K562 (cell line): ENCODE results near the gene LTBP4. TPM values are rescaled to one million over a fixed set of nuclear protein-coding genes. Genes with fewer than 3 reads are reported as not detected.

ENCODE experiments used
- CEBPB ChIP-seq: fragments of 450-650 bp; IDR thresholded peaks from 2 replicates; pipeline ENCODE4 v1.6.1; 2016; ENCODE audit warnings: missing genetic modification characterization, missing compliant biosample characterization
- CREBBP ChIP-seq: IDR thresholded peaks from one replicate; pipeline ENCODE4 v1.6.1; 2012; ENCODE audit warnings: low read depth, mild to moderate bottlenecking, control low read depth, inconsistent platforms, low read length
- HNRNPUL1 ChIP-seq: fragments of 200-400 bp; formaldehyde crosslinking; IDR thresholded peaks from 2 replicates; pipeline ENCODE4 v1.6.1; 2017; ENCODE audit warnings: low read length
- LEF1 ChIP-seq: fragments of 450-650 bp; IDR thresholded peaks from 2 replicates; pipeline ENCODE4 v1.6.1; 2016; ENCODE audit warnings: mild to moderate bottlenecking
- MIER1 ChIP-seq: fragments of 450-650 bp; IDR thresholded peaks from 2 replicates; pipeline ENCODE4 v1.6.1; 2016; ENCODE audit warnings: antibody characterized with exemption, mild to moderate bottlenecking, low read depth
- POLR2AphosphoS5 ChIP-seq: IDR thresholded peaks from 2 replicates; pipeline ENCODE4 v1.6.1; 2011; ENCODE audit warnings: mild to moderate bottlenecking, low read depth, low read length, moderate library complexity; ENCODE audit not compliant: control insufficient read depth, insufficient read depth
- POLR2G ChIP-seq: fragments of 200-400 bp; formaldehyde crosslinking; IDR thresholded peaks from 2 replicates; pipeline ENCODE4 v1.6.1; 2017; ENCODE audit warnings: low read depth, mild to moderate bottlenecking, antibody characterized with exemption, low read length, moderate library complexity
- RB1 ChIP-seq: fragments of 450-650 bp; IDR thresholded peaks from 2 replicates; pipeline ENCODE4 v1.6.1; 2017; ENCODE audit warnings: low read depth, mild to moderate bottlenecking
- ZNF311 ChIP-seq: fragments of 250-450 bp; sonication (Bioruptor Pico); IDR thresholded peaks from 2 replicates; pipeline ENCODE4 v1.4.0; 2020; ENCODE audit warnings: mild to moderate bottlenecking, moderate library complexity
- polyA plus RNA-seq, 8 experiments: library from polyadenylated mRNA; depleted of rRNA in 4 of 8; stranded (reverse) in 5 of 8; unstranded in 3 of 8; fragments of >200 nt; fragmentation: Nextera tagmentation in 2 of 8; fragmentation: Illumina TruSeq in 1 of 8; extraction: Ambion mirVana in 2 of 8; extraction: Trizol in 1 of 8; gene quantifications; 2 replicates each; pipeline versions ENCODE4 v1.2.1 to v1.2.3, GENCODE V29; 2011 to 2014; ENCODE audit warnings: inconsistent platforms in 1 of 8, missing spikeins in 1 of 8
- total RNA-seq, 7 experiments: library from RNA; depleted of rRNA in 6 of 7; stranded (reverse); fragments of >200 nt in 6 of 7; fragmentation: Illumina TruSeq in 2 of 7; extraction: Trizol in 2 of 7; gene quantifications; 2 replicates each; pipeline versions ENCODE4 v1.2.1 to v1.2.3, GENCODE V29; 2011 to 2021; ENCODE audit warnings: low replicate concordance in 1 of 7
- TF ChIP-seq, protein P1 (sequence below): fragments of 450-650 bp; formaldehyde crosslinking; IDR thresholded peaks from 2 replicates; pipeline ENCODE4 v1.4.0; 2022; ENCODE audit warnings: missing genetic modification characterization
- TF ChIP-seq, protein P2 (sequence below): sonication (generic); formaldehyde crosslinking; IDR thresholded peaks from 2 replicates; pipeline ENCODE4 v1.8.1; 2023; ENCODE audit warnings: mild to moderate bottlenecking, missing genetic modification reagents

The LTBP4 gene
- total and polyA plus RNA-seq, 9 of the 15 experiments (the other 6 are each of a cell fraction or from before 2014, with no cell fraction given) = 0.35 to 160 (median 31.6) TPM

DNA sequence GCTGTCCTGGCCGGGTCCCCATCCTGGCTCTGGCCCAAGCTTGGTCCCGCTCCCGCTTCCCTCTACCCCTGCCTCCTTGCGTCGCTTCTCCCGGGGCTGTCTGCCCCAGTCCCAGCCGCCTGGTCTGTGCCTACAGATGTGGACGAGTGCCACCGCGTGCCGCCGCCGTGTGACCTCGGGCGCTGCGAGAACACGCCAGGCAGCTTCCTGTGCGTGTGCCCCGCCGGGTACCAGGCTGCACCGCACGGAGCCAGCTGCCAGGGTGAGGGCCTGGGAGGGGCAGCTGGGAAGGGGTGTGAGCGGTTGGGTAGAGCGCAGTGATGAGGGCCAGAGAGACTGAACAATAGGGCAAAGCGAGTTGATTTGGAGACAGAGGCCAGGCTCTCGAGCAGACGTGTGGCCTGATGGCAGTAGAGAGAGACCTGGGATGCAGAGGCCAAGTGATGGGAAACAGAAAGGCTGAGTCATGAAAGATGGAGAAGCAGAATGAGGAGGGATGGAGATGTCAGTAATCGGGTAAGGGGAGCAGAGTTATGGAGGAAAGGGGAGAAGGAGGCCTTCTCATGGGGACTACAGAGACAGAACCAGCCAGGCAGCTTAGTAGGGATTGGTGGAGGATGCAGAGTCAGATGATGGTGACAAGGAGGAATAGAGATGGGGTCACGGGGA lies 9.4 kb downstream of the LTBP4 start (continued):
- TF ChIP-seq, protein P1, sequence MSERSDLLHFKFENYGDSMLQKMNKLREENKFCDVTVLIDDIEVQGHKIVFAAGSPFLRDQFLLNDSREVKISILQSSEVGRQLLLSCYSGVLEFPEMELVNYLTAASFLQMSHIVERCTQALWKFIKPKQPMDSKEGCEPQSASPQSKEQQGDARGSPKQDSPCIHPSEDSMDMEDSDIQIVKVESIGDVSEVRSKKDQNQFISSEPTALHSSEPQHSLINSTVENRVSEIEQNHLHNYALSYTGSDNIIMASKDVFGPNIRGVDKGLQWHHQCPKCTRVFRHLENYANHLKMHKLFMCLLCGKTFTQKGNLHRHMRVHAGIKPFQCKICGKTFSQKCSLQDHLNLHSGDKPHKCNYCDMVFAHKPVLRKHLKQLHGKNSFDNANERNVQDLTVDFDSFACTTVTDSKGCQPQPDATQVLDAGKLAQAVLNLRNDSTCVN = peak; percentile 37; the same call in 1 of the 2 replicates
- TF ChIP-seq POLR2G = peak; percentile 70
- TF ChIP-seq POLR2AphosphoS5 = no peak
- TF ChIP-seq MIER1 = no peak
- no peak for TF ChIP-seq CREBBP
- TF ChIP-seq RB1 = no peak
- TF ChIP-seq, protein P2, sequence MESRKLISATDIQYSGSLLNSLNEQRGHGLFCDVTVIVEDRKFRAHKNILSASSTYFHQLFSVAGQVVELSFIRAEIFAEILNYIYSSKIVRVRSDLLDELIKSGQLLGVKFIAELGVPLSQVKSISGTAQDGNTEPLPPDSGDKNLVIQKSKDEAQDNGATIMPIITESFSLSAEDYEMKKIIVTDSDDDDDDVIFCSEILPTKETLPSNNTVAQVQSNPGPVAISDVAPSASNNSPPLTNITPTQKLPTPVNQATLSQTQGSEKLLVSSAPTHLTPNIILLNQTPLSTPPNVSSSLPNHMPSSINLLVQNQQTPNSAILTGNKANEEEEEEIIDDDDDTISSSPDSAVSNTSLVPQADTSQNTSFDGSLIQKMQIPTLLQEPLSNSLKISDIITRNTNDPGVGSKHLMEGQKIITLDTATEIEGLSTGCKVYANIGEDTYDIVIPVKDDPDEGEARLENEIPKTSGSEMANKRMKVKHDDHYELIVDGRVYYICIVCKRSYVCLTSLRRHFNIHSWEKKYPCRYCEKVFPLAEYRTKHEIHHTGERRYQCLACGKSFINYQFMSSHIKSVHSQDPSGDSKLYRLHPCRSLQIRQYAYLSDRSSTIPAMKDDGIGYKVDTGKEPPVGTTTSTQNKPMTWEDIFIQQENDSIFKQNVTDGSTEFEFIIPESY = peak; percentile 56; the same call in 1 of the 2 replicates
- TF ChIP-seq CEBPB (tag) = no peak
- no peak for TF ChIP-seq ZNF311 (CRISPR knock-in tag)
- no peak for TF ChIP-seq LEF1
- no peak for TF ChIP-seq HNRNPUL1
